HG03521 (cell line): ENCODE measurements around the gene LONRF2.

Experiments used
- ATAC-seq: cut with Tn5 transposase; IDR thresholded peaks from one replicate; pipeline ENCODE4 v1.9.1; 2021; ENCODE audit warnings: mild to moderate bottlenecking, moderate library complexity; ENCODE audit not compliant: unreplicated experiment

Gene LONRF2

DNA sequence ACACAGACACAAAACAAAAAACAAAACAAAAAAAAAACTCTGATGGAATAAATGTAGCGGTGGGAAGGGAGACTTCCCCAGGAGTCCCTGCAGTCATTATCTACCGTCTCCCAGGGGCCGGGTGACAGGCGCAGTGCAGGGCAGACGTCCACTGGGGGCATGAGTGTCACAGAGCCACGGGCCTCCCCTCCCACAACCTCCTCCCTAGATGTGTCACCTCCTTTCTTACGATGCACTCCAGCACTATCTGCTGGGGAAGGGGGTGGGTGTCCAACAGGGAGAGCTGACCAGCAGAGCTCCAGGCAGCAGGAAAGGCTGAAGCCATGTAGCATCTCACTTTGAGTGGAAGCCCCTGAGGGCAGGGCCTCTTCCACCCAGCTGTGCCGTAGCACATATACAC, 84.5 kb downstream of the LONRF2 start:
- ATAC-seq: no peak

- ATAC-seq: no peak
Observed at GRCh38 chr2:100237163-100237562, 85.1 kb downstream of the LONRF2 start.

DNA sequence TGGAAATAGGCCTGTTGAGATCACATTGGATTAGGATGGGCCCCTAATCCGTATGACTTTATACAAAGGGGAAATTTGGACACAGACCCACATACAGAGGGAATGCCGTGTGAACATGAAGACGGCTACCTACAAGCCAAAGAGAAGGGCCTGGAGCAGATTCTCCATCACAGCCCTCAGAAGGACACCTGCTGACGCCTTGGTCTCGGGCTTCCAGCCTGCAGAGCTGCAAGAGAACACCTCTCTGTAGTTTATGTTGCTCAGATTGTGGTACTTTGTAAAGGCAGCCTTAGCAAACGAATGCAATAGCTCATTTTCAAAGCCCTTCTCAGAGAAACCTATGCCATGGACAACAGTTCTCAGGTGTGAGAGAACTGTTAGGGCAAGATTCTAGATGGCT, 86.1 kb downstream of the LONRF2 start:
- no peak for ATAC-seq

GRCh38 chr2:100235581-100235980, 86.7 kb downstream of the LONRF2 start:
- ATAC-seq: no peak

GRCh38 chr2:100235098-100235497, 87.2 kb downstream of the LONRF2 start:
- ATAC-seq: peak; percentile 91

DNA sequence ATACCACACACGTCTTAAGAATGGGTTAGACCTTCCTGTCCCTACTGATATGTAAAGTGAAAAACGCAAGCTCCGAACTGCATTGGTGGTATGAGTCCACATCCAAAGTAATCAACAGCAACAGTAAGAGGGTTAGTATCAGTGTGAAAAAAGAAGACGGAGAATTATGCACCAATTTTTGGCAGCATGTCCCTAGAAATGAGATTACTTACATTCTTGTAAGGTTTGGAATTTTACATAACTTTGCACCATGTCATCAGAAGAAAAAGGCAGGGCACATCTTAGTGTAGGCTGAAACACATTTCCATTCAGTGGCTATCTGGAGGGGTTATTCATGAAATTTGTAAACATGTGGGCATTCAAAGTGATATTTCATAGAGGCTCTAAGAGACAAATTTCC, 88.2 kb downstream of the LONRF2 start:
- ATAC-seq: no peak

DNA sequence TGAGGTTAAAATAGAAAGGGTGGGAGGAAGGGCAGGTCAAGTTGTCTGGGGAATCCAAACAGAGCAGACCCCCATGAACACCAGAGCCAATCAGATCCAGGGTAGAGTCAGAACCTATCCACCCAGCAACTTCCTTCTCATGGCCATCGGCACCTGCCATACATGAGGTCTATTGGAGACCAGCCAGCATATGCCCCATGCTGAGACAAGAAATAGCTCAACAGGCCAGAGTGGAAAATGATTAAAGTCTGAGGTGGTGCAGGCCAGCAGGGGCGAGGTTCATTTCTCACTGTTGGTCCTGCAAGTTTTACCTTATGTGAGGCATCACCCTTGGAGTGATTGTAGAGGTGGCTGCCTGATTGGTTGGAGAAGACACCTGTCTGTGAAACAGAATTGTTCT, 89.2 kb downstream of the LONRF2 start:
- ATAC-seq: no peak

DNA sequence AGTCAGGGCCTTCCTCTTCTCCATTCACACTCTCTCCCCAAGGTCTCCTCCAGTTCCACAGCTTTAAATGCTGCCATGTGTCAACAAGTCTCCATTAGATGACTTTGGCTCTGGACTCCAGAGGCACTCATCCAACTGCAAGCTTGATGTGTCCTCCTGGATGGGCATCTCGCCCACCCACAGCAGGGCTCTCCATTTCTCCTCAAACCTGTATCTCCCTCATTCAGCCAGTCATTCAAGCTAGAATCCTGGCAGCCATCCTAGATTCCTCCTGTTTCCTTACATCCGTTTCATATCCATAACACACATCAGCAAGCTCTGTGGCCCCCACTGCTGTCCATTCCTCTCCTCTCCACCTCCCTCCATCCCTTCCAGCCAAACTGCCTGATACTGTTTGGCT, 91.5 kb downstream of the LONRF2 start:
- ATAC-seq: no peak

GRCh38 chr2:100228967-100229366, 93.3 kb downstream of the LONRF2 start:
- no peak for ATAC-seq

DNA sequence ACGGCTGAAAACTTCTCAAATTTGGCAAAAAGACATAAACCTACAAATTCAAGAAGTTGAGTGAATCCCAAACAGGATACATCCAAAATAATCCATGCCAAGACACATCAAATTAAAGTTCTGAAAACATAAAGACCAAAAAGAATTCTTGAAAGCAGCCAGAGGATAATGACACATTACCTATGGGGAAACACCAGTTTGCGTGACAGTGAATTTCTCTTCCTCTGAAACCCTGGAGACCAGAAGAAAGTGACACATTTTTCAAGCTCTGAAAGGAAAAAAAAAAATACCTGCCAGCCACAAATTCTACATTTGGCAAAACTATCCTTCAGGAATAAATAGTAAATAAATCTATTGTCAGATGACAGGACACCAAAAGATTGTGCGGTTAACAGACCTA, 93.9 kb downstream of the LONRF2 start:
- no peak for ATAC-seq

DNA sequence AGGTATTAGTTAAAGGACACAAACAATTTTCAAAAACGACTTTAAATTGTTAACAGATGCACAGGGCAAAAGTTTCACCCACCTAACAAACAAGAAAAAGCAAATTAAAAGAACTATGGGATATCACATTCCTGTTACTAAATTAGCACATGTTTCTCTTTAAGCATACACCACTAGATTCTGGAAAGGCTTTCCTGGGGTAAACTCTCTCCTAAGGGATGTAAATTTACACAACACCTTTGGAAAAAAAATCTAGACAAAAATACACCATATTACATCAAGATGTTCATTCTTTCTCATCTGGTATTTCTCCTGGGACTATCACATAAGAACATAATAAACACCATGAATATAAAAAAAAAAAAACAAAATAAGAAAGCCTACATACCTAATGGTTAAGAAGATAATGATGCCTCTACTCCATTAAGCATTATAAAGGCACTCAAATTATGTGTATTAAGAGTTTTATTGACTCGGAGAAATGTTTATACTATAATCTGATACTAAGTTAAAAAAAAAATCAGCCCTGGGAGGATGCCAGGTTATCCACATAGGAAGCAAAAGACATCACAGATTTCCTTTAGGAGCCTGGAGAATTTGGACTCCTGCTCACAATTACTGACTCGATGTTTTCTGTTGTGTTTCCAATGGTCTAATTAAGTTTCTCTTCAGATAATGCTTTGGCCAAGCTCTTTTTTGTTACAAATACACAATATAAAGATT, 97.2 kb downstream of the LONRF2 start:
- ATAC-seq: no peak

DNA sequence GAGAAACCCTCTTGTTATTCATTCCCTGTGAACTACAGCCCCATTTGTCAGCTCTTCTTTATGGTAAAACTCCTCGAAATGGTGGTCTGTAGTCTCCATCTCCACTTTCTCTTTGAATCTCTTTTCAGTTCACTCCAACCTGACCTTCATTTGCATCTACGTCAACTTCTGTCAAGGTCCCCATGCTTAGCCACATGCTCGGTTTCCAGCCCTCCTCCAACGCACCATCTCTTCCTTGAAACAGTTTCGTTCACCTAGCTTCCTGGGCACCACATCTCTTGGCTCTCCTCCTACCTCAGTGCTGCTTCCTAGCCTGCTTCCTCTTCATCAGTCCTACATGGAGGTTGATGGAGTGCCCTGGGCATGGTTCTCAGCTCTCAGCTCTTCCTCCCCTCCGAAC, 98.8 kb downstream of the LONRF2 start:
- no peak for ATAC-seq
